Adipocyte (in vitro differentiated cells): ENCODE results near the gene WDR38.

ENCODE experiments used
- DNase-seq: peaks from one replicate; pipeline ENCODE4 v3.0.0-alpha.2; 2015; ENCODE audit warnings: low read depth
- H3K27me3 ChIP-seq: replicated peaks from 2 replicates; pipeline ENCODE4 v1.7.0; 2013; ENCODE audit warnings: mild to moderate bottlenecking, low read length, moderate library complexity; ENCODE audit not compliant: control insufficient read depth, insufficient read depth
- H3K36me3 ChIP-seq: 2 replicates; pipeline ENCODE4 v1.7.0; 2013; ENCODE audit warnings: low read length, mild to moderate bottlenecking, moderate library complexity; ENCODE audit not compliant: control insufficient read depth, insufficient read depth, severe bottlenecking
- H3K4me1 ChIP-seq: 2 replicates; pipeline ENCODE4 v1.7.0; 2013; ENCODE audit warnings: mild to moderate bottlenecking, low read length, moderate library complexity; ENCODE audit not compliant: control insufficient read depth, insufficient read depth
- H3K4me3 ChIP-seq: 2 replicates; pipeline ENCODE4 v1.7.0; 2013; ENCODE audit warnings: mild to moderate bottlenecking, low read length, moderate library complexity
- H3K9ac ChIP-seq: 2 replicates; pipeline ENCODE4 v1.7.0; 2013; ENCODE audit warnings: mild to moderate bottlenecking, low read length, moderate library complexity
- H3K9me3 ChIP-seq: 2 replicates; pipeline ENCODE4 v1.7.0; 2013; ENCODE audit warnings: mild to moderate bottlenecking, low read length, moderate library complexity; ENCODE audit not compliant: control insufficient read depth

Gene WDR38

DNA sequence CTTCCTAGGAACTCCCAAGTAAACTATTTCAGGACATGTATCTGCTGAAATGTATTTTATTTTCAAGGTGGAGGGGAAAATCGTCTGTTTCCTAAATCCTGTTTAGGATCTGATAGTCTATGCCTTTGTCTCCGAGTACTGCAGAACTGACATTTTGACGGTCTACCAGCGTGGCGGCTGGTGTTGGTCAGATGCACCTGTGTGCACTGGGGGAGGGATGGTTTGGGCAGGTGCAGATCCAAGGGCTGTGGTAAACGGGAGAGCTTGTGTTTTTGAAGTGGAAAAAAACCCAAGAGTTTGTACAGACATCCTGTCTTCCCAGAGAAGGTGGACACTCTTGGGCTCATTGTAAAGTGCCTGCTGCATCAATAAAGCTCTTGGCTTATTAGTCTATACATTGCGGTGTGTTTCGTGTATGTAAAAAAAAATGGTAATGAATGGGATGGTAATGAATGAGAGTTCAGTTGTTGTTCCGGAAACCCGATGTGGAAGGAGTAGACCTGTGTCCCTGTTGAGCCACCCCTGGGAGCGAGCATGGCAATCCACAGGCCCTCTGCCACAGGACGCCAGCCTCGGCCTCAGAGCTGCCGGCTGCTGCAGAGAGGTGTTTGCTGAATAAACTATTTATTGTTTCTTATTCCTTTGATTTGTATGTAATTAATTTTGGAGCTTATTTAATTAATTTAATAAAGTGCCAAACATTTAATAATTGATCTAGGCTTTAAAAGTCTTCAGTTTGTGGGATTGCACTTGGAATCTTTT, 23.9 kb downstream of the WDR38 start:
- H3K9me3 ChIP-seq = no peaks in the 10 kb centered on the region
- DNase-seq = no peak
- peaks cover 14% of the 10 kb centered on the region for H3K4me1 ChIP-seq
- no peaks in the 10 kb centered on the region for H3K27me3 ChIP-seq
- H3K4me3 ChIP-seq = no peak overlapping the region
- H3K9ac ChIP-seq = no peak overlapping the region
- peaks cover 88% of the 10 kb centered on the region for H3K36me3 ChIP-seq

- Histone ChIP-seq H3K36me3 (peaks cover 94% of the 10 kb centered on the region), H3K4me1 (peaks cover 7% of the 10 kb centered on the region), H3K4me3 (no peak overlapping the region), H3K9me3 (no peaks in the 10 kb centered on the region), H3K9ac (no peak overlapping the region), H3K27me3 (no peaks in the 10 kb centered on the region)
- DNase-seq = peak; percentile 12
Observed at GRCh38 chr9:124878021-124878420, 24.8 kb downstream of the WDR38 start.

DNA sequence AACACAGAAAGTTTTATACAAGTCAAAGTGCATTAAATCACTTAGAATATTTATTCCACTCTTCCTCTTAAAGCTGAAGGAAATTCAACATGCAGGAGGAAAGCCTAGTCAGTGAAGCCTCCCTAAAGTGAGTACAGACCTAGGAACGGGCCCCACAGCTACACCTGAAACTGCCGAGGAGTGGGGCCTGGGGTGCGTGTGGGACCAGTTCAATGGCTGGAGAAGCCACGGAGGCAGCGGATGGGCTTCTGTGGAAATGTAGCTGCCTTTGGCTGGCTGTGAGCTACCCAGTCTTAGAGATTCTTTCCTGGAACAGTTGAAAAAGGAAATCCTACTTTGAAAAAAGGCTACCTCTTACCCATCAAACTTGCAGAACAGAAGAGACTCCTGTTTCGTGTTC, 25.3 kb downstream of the WDR38 start:
- peaks cover 90% of the 10 kb centered on the region for H3K36me3 ChIP-seq

GRCh38 chr9:124879226-124879625, 26.0 kb downstream of the WDR38 start:
- Histone ChIP-seq H3K27me3 (no peaks in the 10 kb centered on the region), H3K9ac (no peak overlapping the region), H3K36me3 (peaks cover 84% of the 10 kb centered on the region), H3K4me3 (no peak overlapping the region), H3K9me3 (no peaks in the 10 kb centered on the region), H3K4me1 (peaks cover 4% of the 10 kb centered on the region)
- DNase-seq = no peak

More for the DNA sequence above, 25.3 kb downstream of the WDR38 start:
- Histone ChIP-seq H3K4me1 (peaks cover 4% of the 10 kb centered on the region), H3K27me3 (no peaks in the 10 kb centered on the region), H3K9me3 (no peaks in the 10 kb centered on the region), H3K4me3 (no peak overlapping the region), H3K9ac (no peak overlapping the region)
- no peak for DNase-seq

DNA sequence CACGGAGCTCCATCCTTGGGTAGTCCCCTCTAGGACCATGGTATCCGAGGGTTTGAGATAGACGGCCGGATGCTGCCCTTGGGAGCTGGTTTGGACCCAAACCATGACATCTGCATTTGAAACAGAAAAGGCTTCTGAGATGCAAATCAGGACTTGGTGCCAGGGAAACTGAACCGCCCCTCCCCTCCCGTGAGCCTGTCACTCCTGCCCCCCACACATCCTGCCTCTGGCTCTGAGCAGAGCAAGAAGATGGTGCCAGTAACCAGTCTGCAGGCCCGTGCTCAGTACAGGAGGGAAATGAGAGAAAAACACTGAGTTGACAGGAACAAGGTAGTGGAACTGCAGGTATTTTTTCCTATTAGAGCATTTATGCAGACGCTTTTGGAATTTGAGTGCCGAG, 27.2 kb downstream of the WDR38 start:
- Histone ChIP-seq H3K9ac (no peak overlapping the region), H3K4me3 (no peak overlapping the region), H3K4me1 (peaks cover 4% of the 10 kb centered on the region), H3K9me3 (no peaks in the 10 kb centered on the region), H3K36me3 (peaks cover 83% of the 10 kb centered on the region), H3K27me3 (no peaks in the 10 kb centered on the region)
- DNase-seq = no peak

- H3K36me3 ChIP-seq = peaks cover 82% of the 10 kb centered on the region
- DNase-seq = no peak
Observed at GRCh38 chr9:124881138-124881743, 28.0 kb downstream of the WDR38 start.

GRCh38 chr9:124882231-124882630, 29.0 kb downstream of the WDR38 start:
- Histone ChIP-seq H3K4me1 (peaks cover 4% of the 10 kb centered on the region), H3K36me3 (peaks cover 82% of the 10 kb centered on the region), H3K27me3 (no peaks in the 10 kb centered on the region), H3K9ac (no peak overlapping the region), H3K4me3 (no peak overlapping the region), H3K9me3 (no peaks in the 10 kb centered on the region)
- no peak for DNase-seq

More at GRCh38 chr9:124881138-124881743, 28.0 kb downstream of the WDR38 start:
- peaks cover 4% of the 10 kb centered on the region for H3K4me1 ChIP-seq
- no peak overlapping the region for H3K9ac ChIP-seq
- no peaks in the 10 kb centered on the region for H3K9me3 ChIP-seq
- no peaks in the 10 kb centered on the region for H3K27me3 ChIP-seq
- H3K4me3 ChIP-seq = no peak overlapping the region

- DNase-seq = no peak
- peaks cover 82% of the 10 kb centered on the region for H3K36me3 ChIP-seq
- H3K9ac ChIP-seq = no peak overlapping the region
- H3K4me3 ChIP-seq = no peak overlapping the region
- H3K4me1 ChIP-seq = no peaks in the 10 kb centered on the region
- no peaks in the 10 kb centered on the region for H3K9me3 ChIP-seq
- no peaks in the 10 kb centered on the region for H3K27me3 ChIP-seq
Observed at GRCh38 chr9:124884376-124884775, 31.1 kb downstream of the WDR38 start.

- Histone ChIP-seq H3K9ac (no peak overlapping the region), H3K9me3 (no peaks in the 10 kb centered on the region), H3K36me3 (peaks cover 82% of the 10 kb centered on the region), H3K4me3 (no peak overlapping the region), H3K4me1 (no peaks in the 10 kb centered on the region), H3K27me3 (no peaks in the 10 kb centered on the region)
- no peak for DNase-seq
Observed at GRCh38 chr9:124885551-124885950, 32.3 kb downstream of the WDR38 start.

DNA sequence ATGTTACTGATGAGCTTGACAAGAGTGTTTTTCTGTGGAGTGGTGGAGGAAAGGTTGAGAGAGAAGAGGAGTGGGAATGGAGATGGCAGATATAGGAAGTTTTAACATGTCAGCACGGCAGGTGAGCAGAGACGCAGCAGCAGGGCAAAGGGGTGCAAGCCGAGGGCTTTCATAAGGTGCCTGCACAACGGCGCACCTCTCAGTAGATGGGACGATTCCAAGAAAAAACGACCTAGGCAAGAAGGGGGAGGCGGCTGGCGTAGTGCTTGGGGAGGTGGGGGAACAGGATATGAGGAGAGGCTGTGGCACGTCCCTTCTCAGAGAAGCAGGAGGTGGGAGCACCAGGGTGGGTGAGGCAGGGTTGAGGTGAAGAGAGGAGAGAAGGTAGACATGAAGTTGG, 33.2 kb downstream of the WDR38 start:
- H3K4me1 ChIP-seq = no peaks in the 10 kb centered on the region
- no peaks in the 10 kb centered on the region for H3K9me3 ChIP-seq
- no peak overlapping the region for H3K9ac ChIP-seq
- no peaks in the 10 kb centered on the region for H3K27me3 ChIP-seq
- no peak overlapping the region for H3K4me3 ChIP-seq
- no peak for DNase-seq
- H3K36me3 ChIP-seq = peaks cover 82% of the 10 kb centered on the region

- Histone ChIP-seq H3K9ac (no peak overlapping the region), H3K4me1 (no peaks in the 10 kb centered on the region), H3K36me3 (peaks cover 77% of the 10 kb centered on the region), H3K4me3 (no peak overlapping the region), H3K9me3 (no peaks in the 10 kb centered on the region), H3K27me3 (no peaks in the 10 kb centered on the region)
- DNase-seq = no peak
Observed at GRCh38 chr9:124886866-124887492, 33.7 kb downstream of the WDR38 start.
